Pancreas (tissue), 10 donors: Measurements from ENCODE around the gene UGT2B7. TPM values are rescaled to one million over a fixed set of nuclear protein-coding genes. Genes with fewer than 3 reads are reported as not detected.
"Not testable (repeated sequence)": the region's sequence is repeated elsewhere in the genome, so short reads cannot be mapped to it uniquely, and the experiment has no call there.

Experiments
- ATAC-seq, 4 donors: fragments of 200-7000 bp; cut with Tn5 transposase; one replicate each; pipeline versions ENCODE4 v1.8.0 to v1.9.1; 2020; ENCODE audit warnings: mild to moderate bottlenecking in 4 of 4, moderate library complexity in 4 of 4
- DNase-seq, 6 donors: peaks; one replicate each; pipeline ENCODE4 v3.0.0-alpha.2; 2020
- FAIRE-seq: peaks from 2 replicates; lab custom pipeline; 2012; peaks lifted over from hg19 to GRCh38; lab: Jason Lieb, UNC
- H3K27ac ChIP-seq, 4 donors: fragments of 200-600 bp; sonication (generic); 1 replicate in 3 of 4; 2 replicates in 1 of 4; pipeline versions ENCODE4 v1.5.0 to v1.8.0; 2020
- H3K27me3 ChIP-seq, 4 donors: fragments of 200-600 bp; one replicate each; pipeline ENCODE4 v1.8.0; 2021
- H3K36me3 ChIP-seq, 3 donors: fragments of 200-600 bp; sonication (generic) in 1 of 3; one replicate each; pipeline versions ENCODE4 v1.5.0 to v1.8.0; 2020 to 2021
- H3K4me1 ChIP-seq, 3 donors: fragments of 200-600 bp; one replicate each; pipeline ENCODE4 v1.8.0; 2021
- H3K4me3 ChIP-seq, 4 donors: fragments of 200-600 bp; sonication (generic) in 2 of 4; one replicate each; pipeline versions ENCODE4 v1.5.0 to v1.8.0; 2020 to 2021
- H3K9me3 ChIP-seq, 4 donors: fragments of 200-600 bp; one replicate each; pipeline ENCODE4 v1.8.0; 2021
- WGBS, 2 donors: extraction: QIAGEN DNeasy Blood & Tissue Kit; methylation state at CpG; one replicate each; pipeline ENCODE4 v1.1.7; 2013; 5-methylcytosine and 5-hydroxymethylcytosine counted together
- intact Hi-C, 3 donors: fragments of 100-400 bp; cut with DNase I; formaldehyde crosslinking; loops; one replicate each; pipeline versions ENCODE4 v1.11.1 to v1.14.2; 2022
- polyA plus RNA-seq, 2 donors: library from polyadenylated mRNA; stranded (reverse); fragments of 200-250 nt; gene quantifications; one replicate each; pipeline ENCODE4 v1.2.3, GENCODE V29; 2013
- total RNA-seq, 6 donors: library from RNA; stranded (reverse); fragmentation: NEBNext Ultra II Directional in 4 of 6; extraction: Animal tissue kit (Norgen Biotek cat#: 25700) in 4 of 6; gene quantifications; one replicate each; pipeline versions ENCODE4 v1.2.1 to v1.2.4, GENCODE V29; 2021 to 2023
- TF ChIP-seq, protein P1 (sequence below), 4 donors: fragments of 200-600 bp; sonication (generic) in 3 of 4; IDR thresholded peaks; one replicate each; pipeline versions ENCODE4 v1.5.0 to v1.8.0; 2021; ENCODE audit warnings: antibody characterized with exemption in 4 of 4
- donor health status: healthy with polysubstance abuse.
- donor health status: DM: no; HTN: no; CAD: no; lungs with moderate emphysema.
- donor health status: DM: no; HTN: no; CAD: no.
- donor health status: control.
- donor health status: control.
- donor health status: Bipolar disorder and iron deficiency.
- donor health status: DM: yes; HTN: yes; CAD: no.
- donor health status: DM: no; HTN: no; CAD: no.
- donor health status: DM: no; HTN: no; CAD: no.
- donor health status: DM: yes; HTN: yes; CAD: no.

The UGT2B7 gene
- total and polyA plus RNA-seq, 8 donors: 1.8 to 8.8 (median 6.7) TPM

DNA sequence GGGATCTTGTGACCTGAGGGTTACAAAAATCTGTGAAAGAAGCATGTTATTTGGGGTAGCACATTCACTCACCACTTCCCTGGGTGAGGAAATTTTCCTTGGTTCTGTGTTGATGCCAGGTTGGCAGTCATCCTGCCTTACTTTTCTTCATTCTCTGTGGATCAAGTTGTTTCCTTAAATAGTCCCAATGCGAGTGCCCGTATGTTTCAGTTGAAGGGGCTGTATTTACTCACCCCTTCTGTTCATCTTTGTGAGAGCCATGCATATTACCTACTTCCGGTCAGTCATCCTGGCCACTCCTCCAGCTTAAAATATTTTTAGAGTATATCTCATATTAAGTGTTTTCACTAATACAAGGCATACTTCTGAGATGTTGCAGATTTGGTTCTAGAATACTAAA is 2.6 kb upstream of the UGT2B7 start:
- peaks cover 4 to 23% (median 14%) of the 10 kb centered on the region in 3 donors for H3K4me1 ChIP-seq
- TF ChIP-seq, protein P1, sequence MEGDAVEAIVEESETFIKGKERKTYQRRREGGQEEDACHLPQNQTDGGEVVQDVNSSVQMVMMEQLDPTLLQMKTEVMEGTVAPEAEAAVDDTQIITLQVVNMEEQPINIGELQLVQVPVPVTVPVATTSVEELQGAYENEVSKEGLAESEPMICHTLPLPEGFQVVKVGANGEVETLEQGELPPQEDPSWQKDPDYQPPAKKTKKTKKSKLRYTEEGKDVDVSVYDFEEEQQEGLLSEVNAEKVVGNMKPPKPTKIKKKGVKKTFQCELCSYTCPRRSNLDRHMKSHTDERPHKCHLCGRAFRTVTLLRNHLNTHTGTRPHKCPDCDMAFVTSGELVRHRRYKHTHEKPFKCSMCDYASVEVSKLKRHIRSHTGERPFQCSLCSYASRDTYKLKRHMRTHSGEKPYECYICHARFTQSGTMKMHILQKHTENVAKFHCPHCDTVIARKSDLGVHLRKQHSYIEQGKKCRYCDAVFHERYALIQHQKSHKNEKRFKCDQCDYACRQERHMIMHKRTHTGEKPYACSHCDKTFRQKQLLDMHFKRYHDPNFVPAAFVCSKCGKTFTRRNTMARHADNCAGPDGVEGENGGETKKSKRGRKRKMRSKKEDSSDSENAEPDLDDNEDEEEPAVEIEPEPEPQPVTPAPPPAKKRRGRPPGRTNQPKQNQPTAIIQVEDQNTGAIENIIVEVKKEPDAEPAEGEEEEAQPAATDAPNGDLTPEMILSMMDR (IDR thresholded peaks at IDR 0.05): no peak
- H3K4me3 ChIP-seq: no peak overlapping the region
- intact Hi-C loops: no loop called here
- H3K36me3 ChIP-seq: no peaks in the 10 kb centered on the region
- FAIRE-seq: no peak
- WGBS, 2 donors: 85 to 92% methylated on average over 3 of the region's 3 CpGs
- DNase-seq: no peak
- H3K27me3 ChIP-seq: no peaks in the 10 kb centered on the region
- H3K27ac ChIP-seq: no peak overlapping the region
- ATAC-seq: no peak
- no peaks in the 10 kb centered on the region for H3K9me3 ChIP-seq

DNA sequence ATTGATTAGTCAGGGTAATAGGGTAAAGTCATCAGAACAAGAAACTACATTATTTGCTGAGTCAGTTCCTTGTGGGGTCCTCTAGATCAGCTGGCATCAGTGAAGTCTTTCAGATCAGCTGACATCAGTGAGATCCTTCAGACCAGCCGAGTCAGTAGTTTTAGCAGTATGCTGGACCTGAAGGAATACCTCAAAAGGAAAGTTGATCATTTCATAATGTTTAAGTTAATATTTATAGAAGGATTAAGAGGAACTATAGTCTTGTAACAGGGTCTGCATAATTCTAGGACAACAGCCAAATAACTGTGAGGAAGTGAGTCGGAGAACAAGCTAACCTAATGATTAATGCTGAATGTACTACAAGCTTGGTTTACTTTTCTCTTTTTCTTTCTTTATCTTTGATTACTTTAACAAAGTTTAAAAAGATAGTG is 958 bp upstream of the UGT2B7 start:
- FAIRE-seq (no peak), DNase-seq (no peak), ATAC-seq (peak; percentile 28 to 64 (median 58))
- peak overlapping the region in 2 of 4 donors; percentile 80 to 84 for H3K27ac ChIP-seq
- no peaks in the 10 kb centered on the region for H3K27me3 ChIP-seq
- intact Hi-C loops: no loop called here
- no peak overlapping the region for H3K4me3 ChIP-seq
- 5% methylated on average over 2 of the region's 2 CpGs for WGBS, 2 donors
- H3K9me3 ChIP-seq: no peaks in the 10 kb centered on the region
- peaks cover 4 to 23% (median 18%) of the 10 kb centered on the region in 3 donors for H3K4me1 ChIP-seq
- H3K36me3 ChIP-seq: no peaks in the 10 kb centered on the region
- TF ChIP-seq, protein P1 (IDR thresholded peaks at IDR 0.05): no peak

DNA sequence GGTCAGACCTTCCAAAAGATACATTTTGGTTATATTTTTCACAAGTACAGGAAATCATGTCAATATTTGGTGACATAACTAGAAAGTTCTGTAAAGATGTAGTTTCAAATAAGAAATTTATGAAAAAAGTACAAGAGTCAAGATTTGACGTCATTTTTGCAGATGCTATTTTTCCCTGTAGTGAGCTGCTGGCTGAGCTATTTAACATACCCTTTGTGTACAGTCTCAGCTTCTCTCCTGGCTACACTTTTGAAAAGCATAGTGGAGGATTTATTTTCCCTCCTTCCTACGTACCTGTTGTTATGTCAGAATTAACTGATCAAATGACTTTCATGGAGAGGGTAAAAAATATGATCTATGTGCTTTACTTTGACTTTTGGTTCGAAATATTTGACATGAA is 536 bp downstream of the UGT2B7 start:
- Histone ChIP-seq H3K27me3 (no peaks in the 10 kb centered on the region), H3K4me3 (peak overlapping the region in 1 of 4 donors; percentile 16), H3K9me3 (no peaks in the 10 kb centered on the region), H3K36me3 (no peaks in the 10 kb centered on the region), H3K4me1 (peaks cover 4 to 23% (median 18%) of the 10 kb centered on the region in 3 donors), H3K27ac (peak overlapping the region; percentile 40 to 84 (median 72))
- TF ChIP-seq, protein P1 (IDR thresholded peaks at IDR 0.05): no peak
- 26 to 33% methylated on average over 3 of the region's 3 CpGs for WGBS, 2 donors
- ATAC-seq (peak; percentile 74 to 80 (median 78)), DNase-seq (peak in 1 of 6 donors; percentile 35), FAIRE-seq (no peak)
- intact Hi-C loops: no loop called here

DNA sequence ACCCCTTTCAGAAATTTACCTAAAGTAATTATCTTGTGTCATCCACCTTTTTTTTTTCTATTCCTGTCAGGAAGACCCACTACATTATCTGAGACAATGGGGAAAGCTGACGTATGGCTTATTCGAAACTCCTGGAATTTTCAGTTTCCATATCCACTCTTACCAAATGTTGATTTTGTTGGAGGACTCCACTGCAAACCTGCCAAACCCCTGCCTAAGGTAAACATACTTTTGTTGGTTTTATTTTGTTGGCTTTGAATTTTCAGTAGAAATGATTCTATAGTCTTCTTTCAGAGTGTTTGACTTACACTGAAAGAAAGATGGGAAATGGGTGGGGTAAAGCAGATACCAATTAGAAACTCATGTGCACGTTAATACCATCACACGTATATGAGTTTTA is 2.2 kb downstream of the UGT2B7 start:
- H3K4me1 ChIP-seq: peaks cover 4 to 23% (median 18%) of the 10 kb centered on the region in 3 donors
- FAIRE-seq (no peak), DNase-seq (peak in 2 of 6 donors; percentile 8 to 55), ATAC-seq (peak in 1 of 4 donors; percentile 19)
- peak overlapping the region in 2 of 4 donors; percentile 80 to 84 for H3K27ac ChIP-seq
- intact Hi-C loops: no loop called here
- peak overlapping the region in 1 of 4 donors; percentile 11 for H3K4me3 ChIP-seq
- no peaks in the 10 kb centered on the region for H3K9me3 ChIP-seq
- no peaks in the 10 kb centered on the region for H3K36me3 ChIP-seq
- no peaks in the 10 kb centered on the region for H3K27me3 ChIP-seq
- WGBS, 2 donors: 44 to 46% methylated on average over 4 of the region's 4 CpGs
- TF ChIP-seq, protein P1 (IDR thresholded peaks at IDR 0.05): no peak

DNA sequence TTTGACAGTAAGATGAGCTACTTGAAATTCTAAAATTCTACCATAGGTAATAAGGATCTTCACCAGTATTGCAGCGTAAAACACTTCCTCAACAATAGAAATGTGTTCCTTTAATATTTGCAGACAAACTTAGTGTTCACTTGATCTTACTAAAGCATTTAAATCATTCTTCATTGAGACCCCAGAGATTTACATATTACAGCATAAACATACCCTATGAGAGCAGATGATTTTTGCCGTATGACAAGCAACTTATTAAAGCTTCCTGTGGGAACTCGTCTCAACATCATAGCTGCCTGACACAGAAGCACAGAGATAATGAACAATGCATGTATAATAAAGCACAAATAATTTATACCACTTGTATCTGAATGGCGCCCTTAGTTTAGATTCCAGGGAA is 3.6 kb downstream of the UGT2B7 start:
- TF ChIP-seq, protein P1 (IDR thresholded peaks at IDR 0.05): no peak
- no peak for DNase-seq
- no peaks in the 10 kb centered on the region for H3K27me3 ChIP-seq
- peaks cover 4 to 22% (median 16%) of the 10 kb centered on the region in 3 donors for H3K4me1 ChIP-seq
- H3K36me3 ChIP-seq: no peaks in the 10 kb centered on the region
- H3K9me3 ChIP-seq: no peaks in the 10 kb centered on the region
- no peak for FAIRE-seq
- ATAC-seq: no peak
- H3K4me3 ChIP-seq: no peak overlapping the region
- intact Hi-C loops: no loop called here
- H3K27ac ChIP-seq: no peak overlapping the region
- 92% methylated on average over 4 of the region's 4 CpGs for WGBS, 2 donors

DNA sequence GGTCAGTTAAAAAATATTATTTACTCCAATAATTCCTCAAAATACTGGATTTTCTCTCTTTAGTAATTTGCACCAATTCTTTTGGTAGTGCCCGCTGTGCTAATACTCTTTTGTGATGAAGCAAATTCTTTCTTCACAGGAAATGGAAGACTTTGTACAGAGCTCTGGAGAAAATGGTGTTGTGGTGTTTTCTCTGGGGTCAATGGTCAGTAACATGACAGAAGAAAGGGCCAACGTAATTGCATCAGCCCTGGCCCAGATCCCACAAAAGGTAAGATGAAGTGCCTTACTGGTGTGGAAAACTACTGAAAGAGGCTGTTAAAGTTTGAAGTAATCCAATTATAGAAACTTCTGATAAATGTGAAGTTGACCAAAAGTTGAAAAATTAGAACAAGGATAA is 6.4 kb downstream of the UGT2B7 start:
- DNase-seq: peak in 1 of 6 donors; percentile 21
- WGBS, 2 donors: 55 to 64% methylated on average over 2 of the region's 2 CpGs
- ATAC-seq, FAIRE-seq, H3K27ac ChIP-seq, H3K36me3 ChIP-seq, H3K9me3 ChIP-seq, intact Hi-C loops, H3K27me3 ChIP-seq, H3K4me1 ChIP-seq, H3K4me3 ChIP-seq: not testable (repeated sequence)
